ENCODE data around the gene PCLO.
"Not testable (repeated sequence)": the region's sequence is repeated elsewhere in the genome, so short reads cannot be mapped to it uniquely, and the experiment has no call there.

PCLO gene

GRCh38 chr7:83023817-83024665, 138.6 kb downstream of the PCLO start:
- not testable (repeated sequence) for H3K4me3 ChIP-seq (ENCODE audit: low read length); H3K9ac ChIP-seq (ENCODE audit: low read length); H3K4me1 ChIP-seq (ENCODE audit: control insufficient read depth, insufficient read depth, low read length); H3K27me3 ChIP-seq (ENCODE audit: control insufficient read depth, insufficient read depth, low read length); H3K27ac ChIP-seq (ENCODE audit: low read depth, low read length); H3K36me3 ChIP-seq (ENCODE audit: control insufficient read depth, insufficient read depth, low read length)

GRCh38 chr7:83021032-83021431, 141.7 kb downstream of the PCLO start:
- Histone ChIP-seq H3K36me3 (ENCODE audit: control insufficient read depth, insufficient read depth, low read length) (no peaks in the 10 kb centered on the region), H3K4me1 (ENCODE audit: control insufficient read depth, insufficient read depth, low read length) (no peaks in the 10 kb centered on the region), H3K27ac (ENCODE audit: low read depth, low read length) (no peak overlapping the region), H3K27me3 (ENCODE audit: control insufficient read depth, insufficient read depth, low read length) (no peaks in the 10 kb centered on the region), H3K4me3 (ENCODE audit: low read length) (no peak overlapping the region), H3K9ac (ENCODE audit: low read length) (no peak overlapping the region)

- H3K4me1 ChIP-seq (ENCODE audit: control insufficient read depth, insufficient read depth, low read length), result no peaks in the 10 kb centered on the region
- H3K36me3 ChIP-seq (ENCODE audit: control insufficient read depth, insufficient read depth, low read length), result no peaks in the 10 kb centered on the region
- no peak overlapping the region for H3K27ac ChIP-seq (ENCODE audit: low read depth, low read length)
- H3K9ac ChIP-seq (ENCODE audit: low read length), result no peak overlapping the region
- H3K27me3 ChIP-seq (ENCODE audit: control insufficient read depth, insufficient read depth, low read length), result no peaks in the 10 kb centered on the region
- H3K4me3 ChIP-seq (ENCODE audit: low read length), result no peak overlapping the region
Observed at GRCh38 chr7:83020161-83020560, 142.5 kb downstream of the PCLO start.

GRCh38 chr7:83015916-83016315, 146.8 kb downstream of the PCLO start:
- H3K9ac ChIP-seq (ENCODE audit: low read length), result no peak overlapping the region
- H3K27ac ChIP-seq (ENCODE audit: low read depth, low read length), result no peak overlapping the region
- no peak overlapping the region for H3K4me3 ChIP-seq (ENCODE audit: low read length)
- no peaks in the 10 kb centered on the region for H3K27me3 ChIP-seq (ENCODE audit: control insufficient read depth, insufficient read depth, low read length)
- no peaks in the 10 kb centered on the region for H3K36me3 ChIP-seq (ENCODE audit: control insufficient read depth, insufficient read depth, low read length)
- H3K4me1 ChIP-seq (ENCODE audit: control insufficient read depth, insufficient read depth, low read length), result no peaks in the 10 kb centered on the region

- H3K27ac ChIP-seq (ENCODE audit: low read depth, low read length), result no peak overlapping the region
- H3K4me1 ChIP-seq (ENCODE audit: control insufficient read depth, insufficient read depth, low read length), result no peaks in the 10 kb centered on the region
- H3K4me3 ChIP-seq (ENCODE audit: low read length), result no peak overlapping the region
- no peak overlapping the region for H3K9ac ChIP-seq (ENCODE audit: low read length)
- no peaks in the 10 kb centered on the region for H3K36me3 ChIP-seq (ENCODE audit: control insufficient read depth, insufficient read depth, low read length)
- H3K27me3 ChIP-seq (ENCODE audit: control insufficient read depth, insufficient read depth, low read length), result no peaks in the 10 kb centered on the region
Observed at GRCh38 chr7:83014546-83014945, 148.1 kb downstream of the PCLO start.

- H3K36me3 ChIP-seq (ENCODE audit: control insufficient read depth, insufficient read depth, low read length), result no peaks in the 10 kb centered on the region
Observed at GRCh38 chr7:83011954-83012353, 150.7 kb downstream of the PCLO start.

GRCh38 chr7:83005410-83005809, 157.3 kb downstream of the PCLO start:
- no peaks in the 10 kb centered on the region for H3K36me3 ChIP-seq (ENCODE audit: control insufficient read depth, insufficient read depth, low read length)
- no peak overlapping the region for H3K9ac ChIP-seq (ENCODE audit: low read length)
- H3K27me3 ChIP-seq (ENCODE audit: control insufficient read depth, insufficient read depth, low read length), result no peaks in the 10 kb centered on the region
- H3K4me1 ChIP-seq (ENCODE audit: control insufficient read depth, insufficient read depth, low read length), result no peaks in the 10 kb centered on the region
- H3K4me3 ChIP-seq (ENCODE audit: low read length), result no peak overlapping the region
- no peak overlapping the region for H3K27ac ChIP-seq (ENCODE audit: low read depth, low read length)

More at GRCh38 chr7:83011954-83012353, 150.7 kb downstream of the PCLO start:
- Histone ChIP-seq H3K4me3 (ENCODE audit: low read length) (no peak overlapping the region), H3K9ac (ENCODE audit: low read length) (no peak overlapping the region), H3K27ac (ENCODE audit: low read depth, low read length) (no peak overlapping the region), H3K4me1 (ENCODE audit: control insufficient read depth, insufficient read depth, low read length) (no peaks in the 10 kb centered on the region), H3K27me3 (ENCODE audit: control insufficient read depth, insufficient read depth, low read length) (no peaks in the 10 kb centered on the region)

GRCh38 chr7:83001362-83002040, 161.2 kb downstream of the PCLO start:
- Histone ChIP-seq H3K4me1 (ENCODE audit: control insufficient read depth, insufficient read depth, low read length) (no peaks in the 10 kb centered on the region), H3K9ac (ENCODE audit: low read length) (no peak overlapping the region), H3K27me3 (ENCODE audit: control insufficient read depth, insufficient read depth, low read length) (no peaks in the 10 kb centered on the region), H3K27ac (ENCODE audit: low read depth, low read length) (no peak overlapping the region), H3K4me3 (ENCODE audit: low read length) (no peak overlapping the region), H3K36me3 (ENCODE audit: control insufficient read depth, insufficient read depth, low read length) (no peaks in the 10 kb centered on the region)

- Histone ChIP-seq H3K27ac (ENCODE audit: low read depth, low read length) (no peak overlapping the region), H3K27me3 (ENCODE audit: control insufficient read depth, insufficient read depth, low read length) (no peaks in the 10 kb centered on the region), H3K36me3 (ENCODE audit: control insufficient read depth, insufficient read depth, low read length) (no peaks in the 10 kb centered on the region), H3K4me3 (ENCODE audit: low read length) (no peak overlapping the region), H3K4me1 (ENCODE audit: control insufficient read depth, insufficient read depth, low read length) (no peaks in the 10 kb centered on the region), H3K9ac (ENCODE audit: low read length) (no peak overlapping the region)
Observed at GRCh38 chr7:82998436-82998835, 164.2 kb downstream of the PCLO start.

- H3K4me1 ChIP-seq (ENCODE audit: control insufficient read depth, insufficient read depth, low read length), result no peaks in the 10 kb centered on the region
- no peak overlapping the region for H3K9ac ChIP-seq (ENCODE audit: low read length)
- H3K4me3 ChIP-seq (ENCODE audit: low read length), result no peak overlapping the region
- no peaks in the 10 kb centered on the region for H3K27me3 ChIP-seq (ENCODE audit: control insufficient read depth, insufficient read depth, low read length)
- H3K36me3 ChIP-seq (ENCODE audit: control insufficient read depth, insufficient read depth, low read length), result no peaks in the 10 kb centered on the region
- no peak overlapping the region for H3K27ac ChIP-seq (ENCODE audit: low read depth, low read length)
Observed at GRCh38 chr7:82985144-82985802, 177.4 kb downstream of the PCLO start.

- H3K27me3 ChIP-seq (ENCODE audit: control insufficient read depth, insufficient read depth, low read length), result no peaks in the 10 kb centered on the region
Observed at GRCh38 chr7:82980130-82980788, 182.4 kb downstream of the PCLO start.

GRCh38 chr7:82975811-82976468, 186.7 kb downstream of the PCLO start:
- no peak overlapping the region for H3K4me3 ChIP-seq (ENCODE audit: low read length)
- H3K27ac ChIP-seq (ENCODE audit: low read depth, low read length), result no peak overlapping the region
- H3K36me3 ChIP-seq (ENCODE audit: control insufficient read depth, insufficient read depth, low read length), result no peaks in the 10 kb centered on the region
- no peaks in the 10 kb centered on the region for H3K4me1 ChIP-seq (ENCODE audit: control insufficient read depth, insufficient read depth, low read length)
- no peaks in the 10 kb centered on the region for H3K27me3 ChIP-seq (ENCODE audit: control insufficient read depth, insufficient read depth, low read length)
- no peak overlapping the region for H3K9ac ChIP-seq (ENCODE audit: low read length)

More at GRCh38 chr7:82980130-82980788, 182.4 kb downstream of the PCLO start:
- Histone ChIP-seq H3K9ac (ENCODE audit: low read length) (no peak overlapping the region), H3K4me1 (ENCODE audit: control insufficient read depth, insufficient read depth, low read length) (no peaks in the 10 kb centered on the region), H3K27ac (ENCODE audit: low read depth, low read length) (no peak overlapping the region), H3K36me3 (ENCODE audit: control insufficient read depth, insufficient read depth, low read length) (no peaks in the 10 kb centered on the region), H3K4me3 (ENCODE audit: low read length) (no peak overlapping the region)
